Measurements from ENCODE around the gene SLC7A6.

Gene SLC7A6

GRCh38 chr16:68234188-68235107 is 29.9 kb upstream of the SLC7A6 start:
- peak overlapping the region; percentile 83 for H3K4me3 ChIP-seq (ENCODE audit: low read depth, low read length)

GRCh38 chr16:68235108-68235886 is 29.0 kb upstream of the SLC7A6 start:
- peak overlapping the region; percentile 83 for H3K4me3 ChIP-seq (ENCODE audit: low read depth, low read length)

DNA sequence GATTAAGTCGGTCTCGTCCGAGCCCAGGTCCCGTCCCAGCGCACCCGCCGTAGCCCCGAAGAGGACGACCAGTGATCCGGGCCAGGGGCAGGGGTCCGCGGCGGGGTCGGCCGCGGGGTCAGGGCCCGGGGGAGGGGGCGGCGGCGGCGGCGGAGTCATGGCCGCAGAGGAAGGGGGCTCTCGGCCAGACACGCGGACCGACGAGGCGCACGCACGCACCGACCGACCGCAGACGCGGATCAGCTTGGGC is 28.5 kb upstream of the SLC7A6 start, which contains the start of gene ESRP2:
Gene ESRP2 (minus strand): TSS at position 241 of the 250 bp plus-strand sequence. CDS start 82 bp downstream, at position 159.
- peak within 1 kb of the TSS; percentile 83 for H3K4me3 ChIP-seq (ENCODE audit: low read depth, low read length)

DNA sequence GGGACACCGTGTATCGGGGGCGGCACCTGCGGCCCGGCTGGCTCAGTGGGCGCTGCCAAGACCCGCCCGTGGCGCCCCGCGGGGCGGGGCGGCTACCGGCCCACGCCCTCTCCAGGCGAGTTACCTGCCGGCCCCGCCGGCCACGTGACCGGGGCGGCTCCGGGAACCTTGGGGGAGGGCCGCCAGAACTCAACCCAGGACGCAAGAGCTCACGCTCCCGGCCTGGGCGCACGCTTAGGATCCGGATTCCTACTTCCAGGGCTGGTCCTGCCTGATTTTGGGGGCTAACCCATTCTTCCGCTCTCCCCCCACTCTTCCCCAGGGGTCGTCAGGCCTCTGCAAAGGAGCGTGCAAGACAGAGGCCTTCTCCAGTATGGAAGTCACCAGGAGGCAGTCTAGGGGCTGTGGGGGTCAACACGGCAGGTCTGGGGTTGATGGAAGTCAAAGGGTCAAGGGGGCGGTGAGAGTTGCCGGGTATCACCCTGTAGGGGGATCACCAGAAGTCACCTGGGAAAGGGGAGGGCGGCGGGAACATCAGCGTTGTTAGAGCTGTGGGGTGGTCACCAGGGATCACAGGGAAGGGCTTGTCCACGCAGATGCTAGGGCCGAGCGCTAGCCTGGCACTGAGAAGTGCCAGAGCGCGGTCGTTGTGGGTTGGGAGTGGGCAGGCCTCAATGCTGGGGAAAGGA is 28.0 kb upstream of the SLC7A6 start:
- peak overlapping the region; percentile 83 for H3K4me3 ChIP-seq (ENCODE audit: low read depth, low read length)

GRCh38 chr16:68236826-68237242 is 27.5 kb upstream of the SLC7A6 start:
- H3K4me3 ChIP-seq (ENCODE audit: low read depth, low read length), result peak overlapping the region; percentile 83

DNA sequence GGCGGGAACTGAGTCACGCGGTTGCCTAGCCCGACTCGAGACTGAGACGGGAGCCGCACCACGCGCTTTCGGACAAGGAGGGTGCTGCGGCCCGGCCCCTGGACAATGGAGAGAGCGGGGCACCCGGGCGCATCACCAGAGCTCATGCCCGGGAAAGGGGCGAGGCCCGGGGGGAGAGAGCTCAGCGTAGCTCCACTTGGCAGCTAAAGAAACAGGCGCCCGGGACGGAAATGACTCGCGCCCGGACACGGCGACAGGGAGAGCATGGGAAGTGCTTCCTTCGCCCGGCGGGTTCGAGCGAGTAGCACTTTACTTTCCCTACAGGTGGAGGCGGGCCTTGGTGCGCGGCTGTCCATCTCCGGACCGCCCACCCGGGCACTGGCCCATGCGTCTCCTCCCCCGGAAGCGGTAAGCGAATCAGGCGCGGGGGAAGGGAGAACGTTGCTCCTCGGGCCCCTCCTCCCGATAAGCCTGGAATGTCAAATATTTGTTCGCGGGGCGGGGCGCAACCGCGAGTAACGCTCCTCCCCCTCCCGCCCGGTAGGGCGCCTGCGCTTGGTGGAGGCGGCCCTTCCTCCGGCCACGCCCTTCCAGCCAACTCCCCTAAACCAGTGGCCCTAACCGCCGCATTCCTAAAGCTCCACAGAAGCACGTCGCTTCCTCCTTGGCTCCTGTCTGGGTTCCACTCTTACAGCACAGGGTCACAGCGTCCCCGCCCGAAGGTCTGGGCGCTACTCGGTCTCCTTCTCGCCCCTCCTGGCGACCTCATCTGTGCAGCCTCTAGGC is 26.9 kb upstream of the SLC7A6 start:
- peak overlapping the region; percentile 83 for H3K4me3 ChIP-seq (ENCODE audit: low read depth, low read length)

DNA sequence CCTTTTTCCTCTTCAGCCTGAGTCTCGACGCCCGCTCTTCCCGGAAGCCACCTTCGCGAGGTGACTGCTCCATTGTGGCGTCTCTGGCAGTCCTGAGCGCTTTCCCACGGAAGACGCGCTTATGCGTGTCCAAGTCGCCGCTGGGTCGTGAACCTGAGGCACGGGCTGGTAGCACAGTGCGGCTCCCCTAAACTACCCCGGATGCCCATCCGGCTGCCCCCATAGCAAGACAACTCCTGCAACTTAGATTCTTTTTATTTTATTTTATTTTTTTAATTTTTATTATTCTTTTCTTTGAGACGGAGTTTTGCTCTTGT is 26.3 kb upstream of the SLC7A6 start:
- H3K4me3 ChIP-seq (ENCODE audit: low read depth, low read length), result peak overlapping the region; percentile 37

- no peak overlapping the region for H3K4me3 ChIP-seq (ENCODE audit: low read depth, low read length)
Observed at GRCh38 chr16:68242085-68242484, 22.2 kb upstream of the SLC7A6 start.

- no peak overlapping the region for H3K4me3 ChIP-seq (ENCODE audit: low read depth, low read length)
Observed at GRCh38 chr16:68242926-68243858, 21.1 kb upstream of the SLC7A6 start.

DNA sequence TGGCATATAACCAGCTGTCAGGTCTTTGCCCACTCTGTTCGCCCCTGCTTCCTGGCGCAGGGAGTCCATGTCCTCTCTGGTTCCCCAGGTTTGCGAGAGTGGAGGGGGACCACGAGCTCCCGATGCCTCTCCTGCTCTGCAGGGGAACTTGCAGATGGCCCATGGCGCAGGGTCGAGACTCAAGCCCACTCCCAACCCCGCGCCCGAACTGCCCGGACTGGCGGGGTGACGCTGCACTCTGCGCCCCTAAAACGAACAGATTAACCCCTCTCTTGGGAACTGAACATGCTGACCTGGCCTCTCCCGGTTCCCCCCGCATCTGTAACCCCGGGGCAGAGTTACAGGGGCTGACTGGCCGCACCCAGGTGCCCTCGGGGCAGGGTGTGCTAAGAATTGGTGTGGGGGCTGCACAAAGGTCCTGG is 19.8 kb upstream of the SLC7A6 start:
- peak overlapping the region; percentile 81 for H3K4me3 ChIP-seq (ENCODE audit: low read depth, low read length)

DNA sequence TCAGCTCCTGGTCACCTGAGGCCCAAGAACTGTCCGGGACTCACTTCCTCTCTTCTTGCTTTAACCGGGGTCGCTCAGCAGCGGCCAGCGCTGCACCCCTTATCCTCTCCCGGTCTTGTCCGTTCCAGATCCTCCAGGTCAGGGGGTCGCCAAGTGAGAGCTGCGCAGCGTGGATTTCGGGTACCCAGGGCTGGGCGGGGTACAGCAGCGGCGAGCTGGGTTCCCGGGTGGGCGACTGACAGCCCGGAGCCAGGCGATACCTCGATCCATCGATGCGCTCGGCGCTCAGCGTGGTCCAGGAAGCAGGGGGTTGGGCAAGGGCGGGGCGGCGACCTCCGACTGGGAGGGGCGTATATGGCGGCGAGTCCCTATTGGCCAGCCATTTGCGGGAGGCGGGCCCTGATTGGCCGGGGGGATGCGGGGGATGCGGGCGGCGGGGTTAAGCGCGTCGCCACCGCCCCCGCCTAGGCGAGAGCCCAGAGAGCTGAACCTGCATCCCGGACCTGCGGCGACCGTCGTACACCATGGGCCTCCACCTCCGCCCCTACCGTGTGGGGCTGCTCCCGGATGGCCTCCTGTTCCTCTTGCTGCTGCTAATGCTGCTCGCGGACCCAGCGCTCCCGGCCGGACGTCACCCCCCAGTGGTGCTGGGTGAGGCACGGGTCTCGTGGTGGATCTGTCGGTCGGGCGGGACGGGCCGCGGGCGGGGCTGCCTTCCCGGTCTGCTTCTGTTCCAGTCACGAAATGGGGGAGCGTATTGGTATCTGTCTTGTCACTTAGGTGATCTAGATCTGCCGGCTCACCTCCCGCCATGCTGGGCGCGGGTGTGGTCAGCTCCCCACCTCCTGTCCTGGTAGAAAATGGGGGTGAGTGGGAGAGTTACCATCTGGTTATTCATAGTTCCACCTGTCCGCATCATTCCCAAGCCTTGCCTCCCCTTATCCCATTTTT is 19.1 kb upstream of the SLC7A6 start, which contains the start of gene PLA2G15:
Gene PLA2G15 (plus strand): TSS at position 471 of the 951 bp plus-strand sequence. CDS start 54 bp downstream, at position 525.
- H3K4me3 ChIP-seq (ENCODE audit: low read depth, low read length), result peak within 1 kb of the TSS; percentile 81

DNA sequence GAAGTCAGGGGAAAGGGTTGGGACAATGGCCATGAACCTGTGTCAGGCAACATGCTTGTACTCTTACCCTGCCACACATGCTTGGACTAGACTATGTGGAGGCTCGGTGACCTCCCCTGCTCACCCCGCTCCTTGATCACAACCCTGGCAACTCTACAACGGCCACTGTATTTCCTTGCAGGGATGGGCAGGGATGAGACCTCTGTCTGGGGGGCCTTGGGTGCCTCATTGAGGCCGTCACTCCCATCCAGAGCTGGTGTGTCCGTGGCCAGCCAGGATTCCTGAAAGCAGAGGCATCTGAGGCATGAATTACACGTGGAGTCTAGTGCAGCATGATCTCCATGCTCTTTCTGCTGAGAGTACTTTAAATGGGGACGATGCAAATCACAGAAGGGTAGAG is 18.2 kb upstream of the SLC7A6 start:
- H3K4me3 ChIP-seq (ENCODE audit: low read depth, low read length), result no peak overlapping the region

DNA sequence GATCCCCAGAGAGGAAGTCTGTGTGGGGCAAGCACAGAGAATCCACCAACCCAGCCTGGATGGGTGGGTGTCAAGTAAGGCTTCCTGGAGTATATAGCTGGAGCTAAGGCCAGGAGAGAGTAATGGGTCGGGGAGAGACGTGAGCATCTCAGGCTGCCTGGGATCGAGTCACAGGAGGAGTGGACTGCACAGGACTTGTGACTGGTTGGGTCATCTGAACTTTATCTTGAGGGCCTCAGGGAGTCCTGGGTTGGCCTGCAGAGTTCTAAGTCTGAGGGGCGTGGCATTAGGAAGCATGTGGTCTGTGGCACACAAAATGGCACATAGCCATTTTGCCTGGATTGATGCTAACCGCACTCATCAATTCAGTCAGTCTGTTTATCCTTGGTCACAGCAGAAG is 17.7 kb upstream of the SLC7A6 start:
- H3K4me3 ChIP-seq (ENCODE audit: low read depth, low read length), result no peak overlapping the region

GRCh38 chr16:68247400-68247799 is 16.9 kb upstream of the SLC7A6 start:
- no peak overlapping the region for H3K4me3 ChIP-seq (ENCODE audit: low read depth, low read length)

- no peak overlapping the region for H3K4me3 ChIP-seq (ENCODE audit: low read depth, low read length)
Observed at GRCh38 chr16:68247932-68248331, 16.4 kb upstream of the SLC7A6 start.

DNA sequence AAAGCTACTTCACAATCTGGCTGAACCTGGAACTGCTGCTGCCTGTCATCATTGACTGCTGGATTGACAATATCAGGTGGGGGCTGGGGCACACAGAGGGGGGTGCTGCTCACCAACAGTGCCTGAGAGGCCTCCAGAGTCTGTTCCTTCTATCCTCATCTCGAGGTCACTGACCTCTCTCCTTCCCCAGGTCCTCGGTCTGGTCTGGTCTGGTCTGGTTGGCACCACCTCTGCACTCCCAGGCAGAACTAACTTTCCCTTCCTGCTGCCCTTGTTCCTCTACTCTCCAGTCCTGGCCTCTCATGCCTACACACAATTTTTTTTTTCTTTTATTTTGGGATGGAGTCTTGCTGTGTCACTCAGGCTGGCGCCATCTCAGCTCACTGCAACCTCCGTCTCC is 15.0 kb upstream of the SLC7A6 start:
- no peak overlapping the region for H3K4me3 ChIP-seq (ENCODE audit: low read depth, low read length)

GRCh38 chr16:68250951-68251350 is 13.4 kb upstream of the SLC7A6 start:
- no peak overlapping the region for H3K4me3 ChIP-seq (ENCODE audit: low read depth, low read length)

DNA sequence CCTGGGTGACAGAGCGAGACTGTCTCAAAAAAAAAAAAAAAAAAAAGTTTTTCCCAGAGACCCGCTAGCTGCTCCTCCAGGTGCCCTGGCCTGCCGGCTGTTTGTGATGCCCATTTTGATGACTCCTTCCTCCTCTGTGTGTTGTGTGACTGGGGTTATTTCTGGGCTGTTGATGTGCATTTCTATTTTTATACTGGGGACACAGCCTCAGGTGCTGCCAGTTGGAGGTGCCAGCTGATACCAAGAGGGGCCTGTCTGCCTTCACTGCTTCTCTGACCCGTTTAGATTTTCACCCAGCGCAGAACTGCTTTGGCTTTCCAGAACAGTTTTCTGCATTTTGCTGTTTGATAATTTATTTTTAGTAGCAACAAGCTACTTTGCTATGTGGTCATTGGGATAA is 12.5 kb upstream of the SLC7A6 start:
- H3K4me3 ChIP-seq (ENCODE audit: low read depth, low read length), result no peak overlapping the region

DNA sequence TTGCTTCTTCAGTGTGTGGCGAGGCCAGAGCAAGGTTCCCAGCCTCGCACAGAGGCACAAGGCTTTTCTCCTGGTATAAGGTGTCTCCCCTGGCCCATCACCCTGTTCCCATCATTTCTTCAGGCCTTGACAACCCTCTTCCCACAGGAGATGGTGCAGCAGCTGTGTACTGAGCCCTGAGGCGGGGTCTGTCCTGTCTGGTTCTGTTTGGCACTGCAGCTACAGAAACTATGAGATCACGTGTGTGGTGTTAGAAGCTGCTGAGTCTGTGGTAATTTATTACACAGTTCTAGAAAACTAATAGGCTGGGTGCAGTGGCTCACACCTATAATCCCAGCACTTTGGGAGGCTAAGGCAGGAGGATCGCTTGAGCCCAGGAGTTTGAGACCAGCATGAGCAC is 11.9 kb upstream of the SLC7A6 start:
- H3K4me3 ChIP-seq (ENCODE audit: low read depth, low read length), result no peak overlapping the region

Measured in iPS-11a (cell line).